Gastrocnemius medialis (tissue), 4 donors: ENCODE data around the gene SIN3B. TPM values are rescaled to one million over a fixed set of nuclear protein-coding genes. Genes with fewer than 3 reads are reported as not detected.
"Not testable (repeated sequence)": the region's sequence is repeated elsewhere in the genome, so short reads cannot be mapped to it uniquely, and the experiment has no call there.

Source experiments
- ATAC-seq, 2 donors: fragments of 150-250 bp; one replicate each; pipeline ENCODE4 v1.9.1; 2016
- DNase-seq, 2 donors: peaks; one replicate each; pipeline ENCODE4 v3.0.0-alpha.2; 2019
- H3K27ac ChIP-seq, 4 donors: fragments of 200-600 bp; sonication (generic); 1 replicate in 1 of 4; 2 replicates in 3 of 4; pipeline ENCODE4 v1.5.1; 2016 to 2018; ENCODE audit warnings: mild to moderate bottlenecking in 2 of 4, moderate library complexity in 1 of 4
- H3K27me3 ChIP-seq, 3 donors: fragments of 200-600 bp; sonication (generic) in 2 of 3; 1 replicate in 1 of 3; 2 replicates in 2 of 3; pipeline versions ENCODE4 v1.5.1 to v1.6.0; 2016 to 2019; ENCODE audit warnings: mild to moderate bottlenecking in 1 of 3, moderate library complexity in 1 of 3
- H3K36me3 ChIP-seq, 2 donors: fragments of 200-600 bp; sonication (generic) in 1 of 2; one replicate each; pipeline ENCODE4 v1.5.1; 2017 to 2018
- H3K4me1 ChIP-seq, 2 donors: fragments of 200-600 bp; sonication (generic) in 1 of 2; one replicate each; pipeline ENCODE4 v1.5.1; 2016 to 2017; ENCODE audit warnings: mild to moderate bottlenecking in 2 of 2
- H3K4me3 ChIP-seq, 4 donors: fragments of 200-600 bp; sonication (generic) in 3 of 4; 1 replicate in 1 of 4; 2 replicates in 3 of 4; pipeline ENCODE4 v1.5.1; 2016 to 2019; ENCODE audit warnings: mild to moderate bottlenecking in 2 of 4
- H3K9me3 ChIP-seq, 3 donors: fragments of 200-600 bp; sonication (generic) in 2 of 3; 1 replicate in 1 of 3; 2 replicates in 2 of 3; pipeline ENCODE4 v1.5.1; 2016 to 2019
- POLR2A ChIP-seq, 2 donors: fragments of 450-650 bp; IDR thresholded peaks; one replicate each; pipeline ENCODE4 v1.6.1; 2017; ENCODE audit warnings: antibody characterized with exemption in 2 of 2, mild to moderate bottlenecking in 2 of 2, moderate library complexity in 2 of 2
- in situ Hi-C, 4 donors: fragments of 200-750 bp; cut with MboI; loops; one replicate each; pipeline versions ENCODE4 v1.15.0 to v1.8.0; 2017; ENCODE audit warnings: low sequenced_read_pairs in 4 of 4
- intact Hi-C: fragments of 100-400 bp; cut with DNase I; formaldehyde crosslinking; loops from one replicate; pipeline ENCODE4 v1.15.1; 2023; ENCODE audit warnings: low total_unique reads
- total RNA-seq, 4 donors: library from RNA; depleted of rRNA; stranded (reverse); fragments of >200 nt; gene quantifications; one replicate each; pipeline versions ENCODE4 v1.1.0 to v1.2.3, GENCODE V29; 2016
- TF ChIP-seq, protein P1 (sequence below), 5 experiments: fragments of 450-650 bp in 3 of 5; fragments of 200-600 bp in 2 of 5; sonication (generic) in 2 of 5; IDR thresholded peaks in 4 of 5; conservative IDR thresholded peaks in 1 of 5; 1 replicate in 4 of 5; 2 replicates in 1 of 5; pipeline ENCODE4 v1.5.1; 2016 to 2019; ENCODE audit warnings: antibody characterized with exemption in 5 of 5, mild to moderate bottlenecking in 3 of 5, moderate library complexity in 3 of 5

Gene SIN3B
- total RNA-seq, 4 donors from 2014 or later, result 11.6 to 15.2 (median 14.3) TPM

DNA sequence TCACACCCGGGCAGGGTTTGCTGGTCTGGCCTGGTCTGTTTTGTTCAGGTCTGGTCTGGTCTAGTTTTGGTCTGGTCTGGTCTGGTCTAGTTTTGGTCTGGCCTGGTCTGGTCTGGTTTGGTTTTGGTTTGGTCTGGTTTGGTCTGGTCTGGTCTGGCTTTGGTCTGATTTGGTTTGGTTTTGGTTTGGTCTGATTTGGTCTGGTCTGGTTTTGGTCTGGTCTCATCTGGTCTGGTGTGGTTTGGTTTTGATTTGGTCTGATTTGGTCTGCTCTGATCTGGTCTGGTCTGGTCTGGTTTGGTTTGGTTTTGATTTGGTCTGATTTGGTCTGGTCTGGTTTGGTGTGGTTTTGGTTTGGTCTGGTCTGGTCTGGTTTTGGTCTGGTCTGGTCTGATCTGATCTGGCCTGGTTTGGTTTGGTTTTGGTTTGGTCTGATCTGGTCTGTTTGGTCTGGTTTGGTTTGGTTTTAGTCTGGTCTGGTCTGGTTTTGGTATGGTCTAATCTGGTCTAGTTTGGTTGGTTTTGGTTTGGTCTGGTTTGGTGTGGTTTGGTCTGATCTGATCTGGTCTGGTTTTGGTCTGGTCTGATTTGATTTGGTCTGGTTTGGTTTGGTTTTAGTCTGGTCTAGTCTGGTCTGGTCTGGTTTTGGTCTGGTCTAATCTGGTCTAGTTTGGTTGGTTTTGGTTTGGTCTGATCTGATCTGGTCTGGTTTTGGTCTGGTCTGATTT, 45.2 kb downstream of the SIN3B start:
- peak overlapping the region in 1 of 4 donors; percentile 0 for H3K27ac ChIP-seq
- no peak for DNase-seq

GRCh38 chr19:16874978-16875299, 45.7 kb downstream of the SIN3B start:
- intact Hi-C loops, in situ Hi-C loops, ATAC-seq: not testable (repeated sequence)

More for the DNA sequence above, 45.2 kb downstream of the SIN3B start:
- Histone ChIP-seq H3K27me3 (no peaks in the 10 kb centered on the region), H3K4me1 (no peaks in the 10 kb centered on the region), H3K36me3 (peaks cover 0 to 78% of the 10 kb centered on the region in 2 donors), H3K9me3 (no peaks in the 10 kb centered on the region), H3K4me3 (no peak overlapping the region)
- ATAC-seq, result no peak
- in situ Hi-C loops, result no loop called here
- TF ChIP-seq, protein P1, sequence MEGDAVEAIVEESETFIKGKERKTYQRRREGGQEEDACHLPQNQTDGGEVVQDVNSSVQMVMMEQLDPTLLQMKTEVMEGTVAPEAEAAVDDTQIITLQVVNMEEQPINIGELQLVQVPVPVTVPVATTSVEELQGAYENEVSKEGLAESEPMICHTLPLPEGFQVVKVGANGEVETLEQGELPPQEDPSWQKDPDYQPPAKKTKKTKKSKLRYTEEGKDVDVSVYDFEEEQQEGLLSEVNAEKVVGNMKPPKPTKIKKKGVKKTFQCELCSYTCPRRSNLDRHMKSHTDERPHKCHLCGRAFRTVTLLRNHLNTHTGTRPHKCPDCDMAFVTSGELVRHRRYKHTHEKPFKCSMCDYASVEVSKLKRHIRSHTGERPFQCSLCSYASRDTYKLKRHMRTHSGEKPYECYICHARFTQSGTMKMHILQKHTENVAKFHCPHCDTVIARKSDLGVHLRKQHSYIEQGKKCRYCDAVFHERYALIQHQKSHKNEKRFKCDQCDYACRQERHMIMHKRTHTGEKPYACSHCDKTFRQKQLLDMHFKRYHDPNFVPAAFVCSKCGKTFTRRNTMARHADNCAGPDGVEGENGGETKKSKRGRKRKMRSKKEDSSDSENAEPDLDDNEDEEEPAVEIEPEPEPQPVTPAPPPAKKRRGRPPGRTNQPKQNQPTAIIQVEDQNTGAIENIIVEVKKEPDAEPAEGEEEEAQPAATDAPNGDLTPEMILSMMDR (IDR thresholded peaks at IDR 0.05 in 4 of 5, conservative IDR thresholded peaks at IDR 0.05 in 1 of 5), result no peak
- no peak for TF ChIP-seq POLR2A (IDR thresholded peaks at IDR 0.05)
- intact Hi-C loops, result no loop called here

GRCh38 chr19:16875584-16876555, 46.7 kb downstream of the SIN3B start:
- H3K27ac ChIP-seq, result peak overlapping the region in 2 of 4 donors; percentile 45 to 46
- H3K4me3 ChIP-seq, result no peak overlapping the region
- in situ Hi-C loops (no loop called here), intact Hi-C loops (no loop called here)
- no peaks in the 10 kb centered on the region for H3K27me3 ChIP-seq
- no peak for ATAC-seq
- H3K4me1 ChIP-seq, result no peaks in the 10 kb centered on the region
- H3K36me3 ChIP-seq, result peaks cover 0 to 73% of the 10 kb centered on the region in 2 donors
- no peak for DNase-seq
- no peaks in the 10 kb centered on the region for H3K9me3 ChIP-seq
- no peak for TF ChIP-seq POLR2A (IDR thresholded peaks at IDR 0.05)
- TF ChIP-seq, protein P1 (IDR thresholded peaks at IDR 0.05 in 4 of 5, conservative IDR thresholded peaks at IDR 0.05 in 1 of 5), result no peak

More at GRCh38 chr19:16874978-16875299, 45.7 kb downstream of the SIN3B start:
- DNase-seq, H3K27me3 ChIP-seq, H3K4me3 ChIP-seq, H3K9me3 ChIP-seq, H3K4me1 ChIP-seq: not testable (repeated sequence)
- Histone ChIP-seq H3K27ac (peak overlapping the region in 1 of 4 donors; percentile 0), H3K36me3 (peaks cover 0 to 78% of the 10 kb centered on the region in 2 donors)

- ATAC-seq, result peak in 1 of 2 donors; percentile 45
Measured at GRCh38 chr19:16876904-16877361, 47.7 kb downstream of the SIN3B start.

More at GRCh38 chr19:16876904-16877361, 47.7 kb downstream of the SIN3B start:
- TF ChIP-seq POLR2A (IDR thresholded peaks at IDR 0.05), result no peak
- TF ChIP-seq, protein P1 (IDR thresholded peaks at IDR 0.05 in 4 of 5, conservative IDR thresholded peaks at IDR 0.05 in 1 of 5), result no peak
- Histone ChIP-seq H3K36me3 (peaks cover 0 to 64% of the 10 kb centered on the region in 2 donors), H3K4me3 (no peak overlapping the region), H3K27me3 (no peaks in the 10 kb centered on the region), H3K9me3 (no peaks in the 10 kb centered on the region), H3K27ac (peak overlapping the region in 3 of 4 donors; percentile 28 to 46 (median 45)), H3K4me1 (no peaks in the 10 kb centered on the region)
- intact Hi-C loops (no loop called here), in situ Hi-C loops (no loop called here)
- DNase-seq, result no peak
